MM.1S (cell line): ENCODE data around the gene CTPS2.

Source experiments
- DNase-seq: peaks from one replicate; pipeline ENCODE4 v3.0.0-alpha.2; 2015
- H2AFZ ChIP-seq: fragments of 300-600 bp; sonication (generic); 2 replicates; pipeline ENCODE4 v1.6.0; 2016; ENCODE audit warnings: antibody characterized with exemption, low read length
- H3F3A ChIP-seq: fragments of 300-600 bp; sonication (generic); 2 replicates; pipeline ENCODE4 v1.6.1; 2016; ENCODE audit warnings: mild to moderate bottlenecking, antibody characterized with exemption, low read length, moderate library complexity, mixed read lengths; ENCODE audit not compliant: insufficient read depth
- H3K27ac ChIP-seq: fragments of 300-600 bp; sonication (generic); 2 replicates; pipeline ENCODE4 v1.5.1; 2016; ENCODE audit warnings: mild to moderate bottlenecking, low read length
- H3K27me3 ChIP-seq: fragments of 300-600 bp; sonication (generic); replicated peaks from 2 replicates; pipeline ENCODE4 v1.6.0; 2016; ENCODE audit warnings: low read length; ENCODE audit not compliant: insufficient read depth
- H3K36me3 ChIP-seq: fragments of 300-600 bp; sonication (generic); replicated peaks from 2 replicates; pipeline ENCODE4 v1.6.1; 2016; ENCODE audit warnings: mild to moderate bottlenecking, low read length, mixed read lengths; ENCODE audit not compliant: insufficient read depth
- H3K4me1 ChIP-seq: fragments of 300-600 bp; sonication (generic); 2 replicates; pipeline ENCODE4 v1.6.1; 2016; ENCODE audit warnings: low read length, mixed read lengths
- H3K4me2 ChIP-seq: fragments of 300-600 bp; sonication (generic); 2 replicates; pipeline ENCODE4 v1.6.0; 2016; ENCODE audit warnings: low read depth, low read length
- H3K4me3 ChIP-seq: fragments of 300-600 bp; sonication (generic); 2 replicates; pipeline ENCODE4 v1.5.1; 2016; ENCODE audit warnings: low read length, mixed read lengths
- H3K79me2 ChIP-seq: fragments of 300-600 bp; sonication (generic); 2 replicates; pipeline ENCODE4 v1.6.1; 2016; ENCODE audit warnings: mixed run types, low read length, mixed read lengths
- H3K9ac ChIP-seq: fragments of 300-600 bp; sonication (generic); 2 replicates; pipeline ENCODE4 v1.6.1; 2016; ENCODE audit warnings: low read length, mixed read lengths
- H3K9me2 ChIP-seq: fragments of 300-600 bp; sonication (generic); replicated peaks from 2 replicates; pipeline ENCODE4 v1.6.1; 2016; ENCODE audit warnings: mild to moderate bottlenecking, low read length, mixed read lengths; ENCODE audit not compliant: insufficient read depth
- H3K9me3 ChIP-seq: fragments of 300-600 bp; sonication (generic); replicated peaks from 2 replicates; pipeline ENCODE4 v1.6.1; 2016; ENCODE audit warnings: mild to moderate bottlenecking, low read length, mixed read lengths; ENCODE audit not compliant: insufficient read depth
- H4K20me1 ChIP-seq: fragments of 300-600 bp; sonication (generic); 2 replicates; pipeline ENCODE4 v1.6.1; 2016; ENCODE audit warnings: mild to moderate bottlenecking, low read length, moderate library complexity, mixed read lengths; ENCODE audit not compliant: insufficient read depth
- CTCF ChIP-seq: fragments of 300-600 bp; sonication (generic); IDR thresholded peaks from 2 replicates; pipeline ENCODE4 v1.5.1; 2016; ENCODE audit warnings: antibody characterized with exemption, low read length, mixed read lengths
- EZH2 ChIP-seq: fragments of 300-600 bp; sonication (generic); optimal IDR thresholded peaks from 2 replicates; pipeline ENCODE3; 2017; ENCODE audit warnings: low read depth, mild to moderate bottlenecking, antibody characterized with exemption, low read length, mixed read lengths
- EZH2phosphoT487 ChIP-seq: fragments of 300-600 bp; sonication (generic); IDR thresholded peaks from 2 replicates; pipeline ENCODE4 v1.6.1; 2018; ENCODE audit warnings: antibody characterized with exemption, low read length

Gene CTPS2

DNA sequence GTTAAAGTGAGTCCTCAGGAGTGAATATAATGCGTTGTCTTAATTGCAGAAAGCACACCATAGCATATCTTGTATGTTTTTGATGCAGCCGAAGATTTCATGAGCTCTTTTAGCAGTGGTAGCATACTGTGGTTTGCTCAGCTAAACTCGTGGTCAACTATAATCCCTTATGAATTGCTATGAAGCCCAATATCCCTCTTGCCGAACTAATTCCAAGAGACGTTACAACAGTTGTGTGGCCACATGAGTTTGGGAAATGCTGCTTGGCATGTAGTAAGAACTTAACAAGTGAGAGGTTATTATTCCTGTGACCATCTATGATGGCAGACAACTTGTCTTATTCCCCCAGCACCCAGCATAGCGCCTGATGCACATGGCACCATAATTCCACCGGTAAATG is 37.7 kb upstream of the CTPS2 start:
- Histone ChIP-seq H4K20me1 (no peaks in the 10 kb centered on the region), H3K9ac (no peak overlapping the region), H3K4me2 (no peak overlapping the region), H3F3A (no peaks in the 10 kb centered on the region), H3K27me3 (no peaks in the 10 kb centered on the region), H3K36me3 (no peaks in the 10 kb centered on the region), H3K4me3 (no peak overlapping the region), H2AFZ (no peak overlapping the region), H3K9me2 (no peaks in the 10 kb centered on the region), H3K4me1 (no peaks in the 10 kb centered on the region), H3K9me3 (no peaks in the 10 kb centered on the region), H3K27ac (no peak overlapping the region), H3K79me2 (no peaks in the 10 kb centered on the region)
- DNase-seq: no peak
- TF ChIP-seq CTCF (no peak), EZH2phosphoT487 (no peak), EZH2 (no peak)

- H3K27me3 ChIP-seq: no peaks in the 10 kb centered on the region
- TF ChIP-seq EZH2phosphoT487: no peak
- no peak for TF ChIP-seq CTCF
- no peak for TF ChIP-seq EZH2
These were observed 36.0 kb upstream of the CTPS2 start for GRCh38 chrX:16748425-16748824.

GRCh38 chrX:16745659-16746058 is 33.2 kb upstream of the CTPS2 start:
- no peak for DNase-seq
- H3K27ac ChIP-seq: no peak overlapping the region
- TF ChIP-seq EZH2phosphoT487: no peak
- no peak for TF ChIP-seq CTCF
- H3K79me2 ChIP-seq: no peaks in the 10 kb centered on the region
- no peaks in the 10 kb centered on the region for H3K27me3 ChIP-seq
- no peak overlapping the region for H3K4me3 ChIP-seq
- no peak overlapping the region for H2AFZ ChIP-seq
- H3K9ac ChIP-seq: no peak overlapping the region
- H3K9me3 ChIP-seq: no peaks in the 10 kb centered on the region
- no peaks in the 10 kb centered on the region for H3F3A ChIP-seq
- H4K20me1 ChIP-seq: no peaks in the 10 kb centered on the region
- no peaks in the 10 kb centered on the region for H3K4me1 ChIP-seq
- H3K4me2 ChIP-seq: no peak overlapping the region
- H3K9me2 ChIP-seq: no peaks in the 10 kb centered on the region
- no peaks in the 10 kb centered on the region for H3K36me3 ChIP-seq

More at GRCh38 chrX:16748425-16748824, 36.0 kb upstream of the CTPS2 start:
- Histone ChIP-seq H3K9me3 (no peaks in the 10 kb centered on the region), H3K27ac (no peak overlapping the region), H3K4me3 (no peak overlapping the region), H3F3A (no peaks in the 10 kb centered on the region), H3K36me3 (no peaks in the 10 kb centered on the region), H3K4me2 (no peak overlapping the region), H3K9me2 (no peaks in the 10 kb centered on the region), H3K79me2 (no peaks in the 10 kb centered on the region), H4K20me1 (no peaks in the 10 kb centered on the region), H3K9ac (no peak overlapping the region), H2AFZ (no peak overlapping the region), H3K4me1 (no peaks in the 10 kb centered on the region)
- no peak for DNase-seq
